Measurements from ENCODE around the gene PKHD1.

GRCh38 chr6:51824940-51825339 is 262.5 kb downstream of the PKHD1 start:
- TF ChIP-seq CTCF (IDR thresholded peaks at IDR 0.05): no peak
- TF ChIP-seq EZH2 (IDR thresholded peaks at IDR 0.05; ENCODE audit: borderline replicate concordance, insufficient read depth, low read depth, low read length, poor library complexity, severe bottlenecking): no peak

Measured in B cell (primary cell).